Lower leg skin (tissue), 3 donors: ENCODE measurements around the gene RFTN2.

ENCODE experiments used
- CTCF ChIP-seq, 3 donors: fragments of 450-650 bp; IDR thresholded peaks; one replicate each; pipeline ENCODE4 v1.5.1; 2016; ENCODE audit warnings: antibody characterized with exemption in 3 of 3, mild to moderate bottlenecking in 3 of 3, moderate library complexity in 2 of 3
- POLR2A ChIP-seq, 2 donors: fragments of 450-650 bp; IDR thresholded peaks; one replicate each; pipeline ENCODE4 v1.6.1; 2016 to 2017; ENCODE audit warnings: antibody characterized with exemption in 2 of 2, mild to moderate bottlenecking in 1 of 2, moderate library complexity in 1 of 2

DNA sequence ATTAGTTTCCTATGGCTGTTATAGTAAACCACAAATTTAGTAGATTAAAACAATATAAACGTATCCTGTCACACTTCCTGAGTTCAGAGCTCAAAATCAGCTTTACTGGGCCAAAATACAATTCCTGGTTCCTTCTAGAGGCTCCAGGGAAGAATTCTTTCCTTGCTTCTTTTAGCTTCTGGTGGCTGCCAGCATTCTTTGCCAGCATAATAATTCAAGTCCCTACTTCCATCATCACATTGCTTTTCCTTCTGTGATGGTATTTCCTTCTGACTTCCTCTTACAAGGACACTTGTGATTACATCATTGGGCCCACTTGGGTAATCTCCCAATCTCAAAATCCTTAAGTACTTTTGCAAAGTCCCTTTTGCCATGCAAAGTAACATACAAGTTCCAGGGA is 118.9 kb downstream of the RFTN2 start:
- TF ChIP-seq POLR2A (IDR thresholded peaks at IDR 0.05): no peak
- no peak for TF ChIP-seq CTCF (IDR thresholded peaks at IDR 0.05)
